ENCODE results near the gene PCBD2.
"Not testable (repeated sequence)": the region's sequence is repeated elsewhere in the genome, so short reads cannot be mapped to it uniquely, and the experiment has no call there.

The PCBD2 gene

GRCh38 chr5:134906811-134907210, 1.9 kb downstream of the PCBD2 start:
- Histone ChIP-seq H3K27ac (ENCODE audit: low read depth, low read length, severe bottlenecking) (no peak overlapping the region), H3K4me3 (ENCODE audit: extremely low read depth, insufficient read depth, low read length, poor library complexity, severe bottlenecking) (no peak overlapping the region), H3K36me3 (ENCODE audit: control insufficient read depth, insufficient read depth, low read length) (peaks cover 18% of the 10 kb centered on the region), H3K9me3 (ENCODE audit: control insufficient read depth, low read length) (no peaks in the 10 kb centered on the region), H3K4me1 (ENCODE audit: control insufficient read depth, insufficient read depth, low read length, poor library complexity, severe bottlenecking) (peaks cover 5% of the 10 kb centered on the region)
- WGBS, 2 experiments (ENCODE audit: insufficient coverage in 2 of 2), result 85% methylated on average over 1 of the region's 1 CpG; no CpG with 5 or more reads in 1 of the 2 experiments

- H3K36me3 ChIP-seq (ENCODE audit: control insufficient read depth, insufficient read depth, low read length), result peaks cover 40% of the 10 kb centered on the region
- not testable (repeated sequence) for H3K4me3 ChIP-seq (ENCODE audit: extremely low read depth, insufficient read depth, low read length, poor library complexity, severe bottlenecking); H3K4me1 ChIP-seq (ENCODE audit: control insufficient read depth, insufficient read depth, low read length, poor library complexity, severe bottlenecking); H3K9me3 ChIP-seq (ENCODE audit: control insufficient read depth, low read length); H3K27ac ChIP-seq (ENCODE audit: low read depth, low read length, severe bottlenecking)
- WGBS, 2 experiments (ENCODE audit: insufficient coverage in 2 of 2), result 100% methylated on average over 2 of the region's 2 CpGs
These were observed 5.8 kb downstream of the PCBD2 start for GRCh38 chr5:134910752-134911151.

- WGBS, 2 experiments (ENCODE audit: insufficient coverage in 2 of 2), result 86 to 93% methylated on average over 6 of the region's 8 CpGs
- Histone ChIP-seq H3K9me3 (ENCODE audit: control insufficient read depth, low read length) (no peaks in the 10 kb centered on the region), H3K36me3 (ENCODE audit: control insufficient read depth, insufficient read depth, low read length) (peaks cover 43% of the 10 kb centered on the region), H3K4me3 (ENCODE audit: extremely low read depth, insufficient read depth, low read length, poor library complexity, severe bottlenecking) (no peak overlapping the region), H3K27ac (ENCODE audit: low read depth, low read length, severe bottlenecking) (no peak overlapping the region), H3K4me1 (ENCODE audit: control insufficient read depth, insufficient read depth, low read length, poor library complexity, severe bottlenecking) (no peaks in the 10 kb centered on the region)
These were observed 6.6 kb downstream of the PCBD2 start for GRCh38 chr5:134911285-134912206.

- H3K4me1 ChIP-seq (ENCODE audit: control insufficient read depth, insufficient read depth, low read length, poor library complexity, severe bottlenecking), result no peaks in the 10 kb centered on the region
- no peak overlapping the region for H3K4me3 ChIP-seq (ENCODE audit: extremely low read depth, insufficient read depth, low read length, poor library complexity, severe bottlenecking)
- WGBS, 2 experiments (ENCODE audit: insufficient coverage in 2 of 2), result 94 to 97% methylated on average over 3 of the region's 3 CpGs
- H3K36me3 ChIP-seq (ENCODE audit: control insufficient read depth, insufficient read depth, low read length), result peaks cover 43% of the 10 kb centered on the region
- H3K9me3 ChIP-seq (ENCODE audit: control insufficient read depth, low read length), result no peaks in the 10 kb centered on the region
- H3K27ac ChIP-seq (ENCODE audit: low read depth, low read length, severe bottlenecking), result no peak overlapping the region
These were observed 8.3 kb downstream of the PCBD2 start for GRCh38 chr5:134913254-134913653.

GRCh38 chr5:134913795-134914194, 8.9 kb downstream of the PCBD2 start:
- Histone ChIP-seq H3K36me3 (ENCODE audit: control insufficient read depth, insufficient read depth, low read length) (peaks cover 43% of the 10 kb centered on the region), H3K4me3 (ENCODE audit: extremely low read depth, insufficient read depth, low read length, poor library complexity, severe bottlenecking) (no peak overlapping the region), H3K9me3 (ENCODE audit: control insufficient read depth, low read length) (no peaks in the 10 kb centered on the region), H3K4me1 (ENCODE audit: control insufficient read depth, insufficient read depth, low read length, poor library complexity, severe bottlenecking) (no peaks in the 10 kb centered on the region), H3K27ac (ENCODE audit: low read depth, low read length, severe bottlenecking) (no peak overlapping the region)
- 100% methylated on average over 1 of the region's 1 CpG for WGBS, 2 experiments (ENCODE audit: insufficient coverage in 2 of 2)

- peaks cover 42% of the 10 kb centered on the region for H3K36me3 ChIP-seq (ENCODE audit: control insufficient read depth, insufficient read depth, low read length)
- no peaks in the 10 kb centered on the region for H3K9me3 ChIP-seq (ENCODE audit: control insufficient read depth, low read length)
- WGBS, 2 experiments (ENCODE audit: insufficient coverage in 2 of 2), result 87 to 95% methylated on average over 8 to 10 of the region's 10 CpGs
- H3K27ac ChIP-seq (ENCODE audit: low read depth, low read length, severe bottlenecking), result no peak overlapping the region
- H3K4me3 ChIP-seq (ENCODE audit: extremely low read depth, insufficient read depth, low read length, poor library complexity, severe bottlenecking), result no peak overlapping the region
- no peaks in the 10 kb centered on the region for H3K4me1 ChIP-seq (ENCODE audit: control insufficient read depth, insufficient read depth, low read length, poor library complexity, severe bottlenecking)
These were observed 12.3 kb downstream of the PCBD2 start for GRCh38 chr5:134917070-134917815.

- whole genome bisulfite sequencing, 2 experiments (ENCODE audit: insufficient coverage in 2 of 2), result 56 to 94% methylated on average over 2 to 3 of the region's 3 CpGs
These were observed 13.9 kb downstream of the PCBD2 start for GRCh38 chr5:134918861-134919260.

GRCh38 chr5:134920848-134921575, 16.1 kb downstream of the PCBD2 start:
- no peak overlapping the region for H3K4me3 ChIP-seq (ENCODE audit: extremely low read depth, insufficient read depth, low read length, poor library complexity, severe bottlenecking)
- WGBS, 2 experiments (ENCODE audit: insufficient coverage in 2 of 2), result 93 to 97% methylated on average over 5 to 9 of the region's 9 CpGs
- H3K9me3 ChIP-seq (ENCODE audit: control insufficient read depth, low read length), result no peaks in the 10 kb centered on the region
- H3K36me3 ChIP-seq (ENCODE audit: control insufficient read depth, insufficient read depth, low read length), result peaks cover 23% of the 10 kb centered on the region
- H3K4me1 ChIP-seq (ENCODE audit: control insufficient read depth, insufficient read depth, low read length, poor library complexity, severe bottlenecking), result no peaks in the 10 kb centered on the region
- no peak overlapping the region for H3K27ac ChIP-seq (ENCODE audit: low read depth, low read length, severe bottlenecking)

More at GRCh38 chr5:134918861-134919260, 13.9 kb downstream of the PCBD2 start:
- Histone ChIP-seq H3K4me1 (ENCODE audit: control insufficient read depth, insufficient read depth, low read length, poor library complexity, severe bottlenecking) (no peaks in the 10 kb centered on the region), H3K36me3 (ENCODE audit: control insufficient read depth, insufficient read depth, low read length) (peaks cover 36% of the 10 kb centered on the region), H3K9me3 (ENCODE audit: control insufficient read depth, low read length) (no peaks in the 10 kb centered on the region), H3K4me3 (ENCODE audit: extremely low read depth, insufficient read depth, low read length, poor library complexity, severe bottlenecking) (no peak overlapping the region), H3K27ac (ENCODE audit: low read depth, low read length, severe bottlenecking) (no peak overlapping the region)

- WGBS, 2 experiments (ENCODE audit: insufficient coverage in 2 of 2), result 100% methylated on average over 1 to 3 of the region's 3 CpGs
- Histone ChIP-seq H3K4me1 (ENCODE audit: control insufficient read depth, insufficient read depth, low read length, poor library complexity, severe bottlenecking) (no peaks in the 10 kb centered on the region), H3K36me3 (ENCODE audit: control insufficient read depth, insufficient read depth, low read length) (peaks cover 10% of the 10 kb centered on the region), H3K4me3 (ENCODE audit: extremely low read depth, insufficient read depth, low read length, poor library complexity, severe bottlenecking) (no peak overlapping the region), H3K9me3 (ENCODE audit: control insufficient read depth, low read length) (no peaks in the 10 kb centered on the region), H3K27ac (ENCODE audit: low read depth, low read length, severe bottlenecking) (no peak overlapping the region)
These were observed 27.6 kb downstream of the PCBD2 start for GRCh38 chr5:134932508-134932907.

GRCh38 chr5:134934202-134934601, 29.3 kb downstream of the PCBD2 start:
- H3K4me1 ChIP-seq (ENCODE audit: control insufficient read depth, insufficient read depth, low read length, poor library complexity, severe bottlenecking), result no peaks in the 10 kb centered on the region
- no peak overlapping the region for H3K27ac ChIP-seq (ENCODE audit: low read depth, low read length, severe bottlenecking)
- WGBS, 2 experiments (ENCODE audit: insufficient coverage in 2 of 2), result no CpG with 5 or more reads among the region's 5 CpGs
- H3K36me3 ChIP-seq (ENCODE audit: control insufficient read depth, insufficient read depth, low read length), result peaks cover 10% of the 10 kb centered on the region
- H3K4me3 ChIP-seq (ENCODE audit: extremely low read depth, insufficient read depth, low read length, poor library complexity, severe bottlenecking), result no peak overlapping the region
- H3K9me3 ChIP-seq (ENCODE audit: control insufficient read depth, low read length), result no peaks in the 10 kb centered on the region

Data from mesodermal cell (in vitro differentiated cells).